Stromal cell of bone marrow (primary cell): Measurements from ENCODE around the gene SHISAL1.

Source experiments
- DNase-seq: peaks from one replicate; pipeline ENCODE4 v3.0.0-alpha.2; 2012; ENCODE audit warnings: low read depth

Gene SHISAL1

GRCh38 chr22:44312766-44313165 is at the start of gene SHISAL1:
Gene SHISAL1 (minus strand): TSS chr22:44312951. CDS start chr22:44300945, 12,006 bp downstream.
- DNase-seq: no peak

GRCh38 chr22:44361391-44362126 is 48.8 kb upstream of the SHISAL1 start:
- no peak for DNase-seq

- peak; percentile 82 for DNase-seq
Measured at GRCh38 chr22:44360668-44361381, 48.1 kb upstream of the SHISAL1 start.

GRCh38 chr22:44360306-44360667 is 47.5 kb upstream of the SHISAL1 start:
- no peak for DNase-seq

- no peak for DNase-seq
Measured at GRCh38 chr22:44359496-44360110, 46.9 kb upstream of the SHISAL1 start.

- no peak for DNase-seq
Measured at GRCh38 chr22:44358709-44359440, 46.1 kb upstream of the SHISAL1 start.

GRCh38 chr22:44357966-44358465 is 45.3 kb upstream of the SHISAL1 start:
- DNase-seq: no peak

GRCh38 chr22:44357296-44357965 is 44.7 kb upstream of the SHISAL1 start:
- DNase-seq: no peak

GRCh38 chr22:44355716-44356070 is 42.9 kb upstream of the SHISAL1 start:
- DNase-seq: no peak

GRCh38 chr22:44354288-44354687 is 41.5 kb upstream of the SHISAL1 start:
- no peak for DNase-seq

GRCh38 chr22:44353041-44353440 is 40.3 kb upstream of the SHISAL1 start:
- DNase-seq: no peak

GRCh38 chr22:44352378-44353035 is 39.8 kb upstream of the SHISAL1 start:
- no peak for DNase-seq

GRCh38 chr22:44351685-44352377 is 39.1 kb upstream of the SHISAL1 start:
- DNase-seq: peak; percentile 83

- DNase-seq: no peak
Measured at GRCh38 chr22:44351037-44351436, 38.3 kb upstream of the SHISAL1 start.

GRCh38 chr22:44349594-44349993 is 36.8 kb upstream of the SHISAL1 start:
- no peak for DNase-seq

GRCh38 chr22:44348971-44349560 is 36.3 kb upstream of the SHISAL1 start:
- no peak for DNase-seq

GRCh38 chr22:44347549-44347948 is 34.8 kb upstream of the SHISAL1 start:
- no peak for DNase-seq

- DNase-seq: no peak
Measured at GRCh38 chr22:44347080-44347479, 34.3 kb upstream of the SHISAL1 start.

GRCh38 chr22:44345872-44346271 is 33.1 kb upstream of the SHISAL1 start:
- no peak for DNase-seq

- DNase-seq: no peak
Measured at GRCh38 chr22:44344407-44344806, 31.7 kb upstream of the SHISAL1 start.
